GM18861 (cell line): ENCODE data around the gene QKI.
"Not testable (repeated sequence)": the region's sequence is repeated elsewhere in the genome, so short reads cannot be mapped to it uniquely, and the experiment has no call there.

Experiments used
- ATAC-seq: cut with Tn5 transposase; IDR thresholded peaks from one replicate; pipeline ENCODE4 v1.9.1; 2021; ENCODE audit not compliant: unreplicated experiment

Gene QKI

GRCh38 chr6:163572612-163573011, 158.1 kb downstream of the QKI start:
- ATAC-seq = no peak

GRCh38 chr6:163573503-163574179, 159.1 kb downstream of the QKI start:
- ATAC-seq = no peak

GRCh38 chr6:163576114-163576513, 161.6 kb downstream of the QKI start:
- no peak for ATAC-seq

DNA sequence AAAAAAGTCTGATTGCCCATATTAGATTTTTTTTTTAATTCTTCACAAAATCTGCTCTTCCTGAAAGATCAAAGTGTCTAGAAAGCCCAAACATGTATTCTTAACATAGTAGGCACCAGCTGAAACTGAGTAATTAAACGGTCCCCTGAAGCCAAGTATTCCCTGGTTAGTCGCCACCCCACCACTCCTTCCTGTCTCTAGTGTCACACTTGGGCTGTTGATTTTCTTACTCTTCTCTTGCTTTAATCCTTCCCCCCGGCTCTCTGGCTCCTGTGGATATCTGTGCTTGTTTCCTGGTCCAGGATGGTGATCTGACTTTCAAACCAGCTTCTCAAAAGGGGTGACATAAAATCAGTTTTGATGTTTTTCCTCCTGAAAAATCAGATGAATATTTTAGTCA, 162.9 kb downstream of the QKI start:
- ATAC-seq = no peak

GRCh38 chr6:163579111-163579879, 164.8 kb downstream of the QKI start:
- no peak for ATAC-seq

DNA sequence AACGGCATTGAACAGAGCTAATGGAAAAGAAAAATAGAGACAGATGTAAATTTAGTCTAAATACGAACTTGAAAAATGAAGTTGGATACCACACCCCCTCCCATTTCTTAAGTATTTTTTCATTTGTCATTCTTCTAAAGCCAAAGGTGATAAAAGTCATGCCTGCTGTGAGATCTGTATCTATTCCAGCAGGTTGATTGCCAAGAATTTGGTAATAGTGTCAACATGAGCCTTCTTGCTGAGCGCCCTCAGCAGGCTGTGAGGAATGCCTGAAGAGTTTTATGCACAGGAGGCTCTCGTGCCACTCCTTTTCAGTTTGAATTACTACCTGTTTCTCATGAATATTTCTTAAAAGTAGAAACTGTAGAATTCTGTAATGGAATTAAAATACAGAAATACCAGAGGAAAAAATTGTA, 165.4 kb downstream of the QKI start:
- no peak for ATAC-seq

- no peak for ATAC-seq
These were observed 166.0 kb downstream of the QKI start for GRCh38 chr6:163580311-163581030.

DNA sequence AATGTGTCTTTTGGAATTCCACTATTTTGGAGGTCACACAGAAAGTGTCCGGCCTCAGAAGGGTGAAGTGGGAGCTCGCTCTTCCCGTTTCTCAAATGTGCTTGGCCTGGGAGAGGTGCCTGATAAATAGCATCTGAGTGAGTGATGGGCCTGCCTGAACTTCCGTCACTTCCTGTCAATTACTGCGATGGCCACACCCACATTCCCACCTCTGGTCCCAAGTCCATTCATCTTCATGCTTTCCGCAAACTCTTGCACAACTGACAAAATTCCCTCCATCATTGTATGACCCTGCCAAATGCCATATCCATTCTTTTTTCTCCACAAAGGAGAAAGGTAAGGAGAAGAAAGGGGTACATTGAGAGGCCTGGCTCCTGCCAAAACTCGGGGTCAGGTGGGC, 169.0 kb downstream of the QKI start:
- ATAC-seq = no peak

DNA sequence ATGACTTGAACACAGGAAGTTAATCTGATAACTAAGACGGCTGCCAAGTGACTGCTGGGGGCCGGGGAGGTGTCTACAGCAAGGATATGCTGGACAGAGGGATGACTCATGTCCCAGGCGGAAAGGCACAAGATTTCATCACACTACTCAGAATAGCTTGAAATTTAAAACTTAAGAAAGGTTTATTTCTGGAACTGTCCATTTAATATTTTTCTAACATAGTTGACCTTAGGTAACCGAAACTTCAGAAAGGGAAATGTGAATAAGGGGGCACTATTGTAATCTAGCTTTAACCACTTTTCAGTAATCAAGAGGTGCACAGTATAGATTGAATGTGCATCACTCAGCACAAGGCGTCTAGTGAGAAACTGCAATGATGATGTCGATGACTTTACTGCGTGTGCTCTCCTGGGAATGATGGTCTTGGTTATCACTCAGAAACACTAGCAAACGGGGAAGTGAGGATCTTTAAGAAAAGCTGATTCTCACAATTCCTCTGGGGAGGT, 171.5 kb downstream of the QKI start:
- no peak for ATAC-seq

DNA sequence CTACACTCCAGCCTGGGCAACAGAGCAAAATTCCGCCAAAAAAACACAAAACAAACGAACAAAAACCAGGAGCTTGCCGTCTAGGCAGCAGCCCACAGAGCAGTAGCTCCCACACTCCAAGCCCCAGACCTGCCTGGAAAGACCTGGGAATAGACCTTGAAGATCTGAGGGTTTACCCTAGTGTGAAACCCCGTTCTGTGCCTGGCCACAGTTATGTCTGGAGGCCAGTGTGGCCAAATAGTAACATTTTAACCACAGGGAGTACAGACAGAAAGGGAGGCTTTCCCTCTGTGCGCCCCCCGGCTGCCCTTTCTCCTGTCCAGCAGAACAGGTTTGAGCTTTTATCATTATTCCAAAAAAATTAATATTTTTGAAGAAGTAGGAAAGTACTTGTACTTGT, 172.4 kb downstream of the QKI start:
- ATAC-seq = no peak

DNA sequence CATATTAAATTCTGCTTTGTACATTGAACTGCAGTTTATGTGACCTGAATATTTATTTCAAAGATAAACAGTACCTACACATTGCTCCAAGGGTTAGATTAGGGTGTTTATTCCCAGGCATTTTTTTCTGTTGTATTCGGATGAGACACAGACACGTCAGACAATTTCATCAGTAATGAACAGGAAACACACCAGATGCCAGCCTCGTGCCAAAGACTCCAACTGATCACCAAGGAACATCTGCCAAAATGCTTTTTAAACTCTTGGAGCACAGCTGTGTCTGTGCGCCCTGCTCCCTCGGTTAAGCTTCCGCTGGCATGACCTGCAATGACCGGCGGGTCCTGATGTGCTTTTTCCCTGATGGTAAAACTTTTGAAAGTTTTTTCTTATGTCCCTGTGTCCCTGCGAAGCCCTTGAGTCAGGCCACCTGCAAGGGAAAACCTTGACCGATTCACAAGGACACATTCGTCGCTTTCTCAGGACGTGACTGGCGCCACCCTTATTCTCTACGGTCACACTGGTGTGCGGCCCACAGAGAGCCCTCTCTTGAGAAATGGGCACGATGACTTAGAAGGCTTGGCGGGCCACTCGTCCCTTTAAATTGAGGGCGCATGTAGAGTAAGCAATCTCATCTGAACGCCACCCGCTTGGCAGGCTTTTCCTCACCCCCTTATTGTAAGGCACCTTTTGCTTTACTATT, 173.9 kb downstream of the QKI start:
- no peak for ATAC-seq

GRCh38 chr6:163589387-163589786, 174.9 kb downstream of the QKI start:
- no peak for ATAC-seq

GRCh38 chr6:163590132-163590531, 175.6 kb downstream of the QKI start:
- not testable (repeated sequence) for ATAC-seq

DNA sequence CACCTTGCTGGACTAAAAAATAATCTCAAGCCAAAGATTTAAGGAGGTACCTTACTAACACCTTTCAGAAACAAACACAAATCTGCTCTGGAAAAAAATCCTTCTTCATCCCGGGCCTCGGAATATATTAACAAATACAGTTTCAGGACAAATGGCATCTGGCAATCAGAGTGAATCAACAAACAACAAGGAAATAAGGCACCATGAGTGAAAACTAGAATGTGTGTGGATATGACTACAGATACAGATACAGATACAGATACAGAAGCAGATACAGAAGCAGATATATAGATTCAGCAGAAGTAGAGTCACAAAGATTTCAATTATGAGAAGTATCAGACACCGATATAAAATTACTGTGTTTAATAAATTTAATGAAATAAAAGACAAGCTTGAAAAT, 178.4 kb downstream of the QKI start:
- ATAC-seq = no peak

DNA sequence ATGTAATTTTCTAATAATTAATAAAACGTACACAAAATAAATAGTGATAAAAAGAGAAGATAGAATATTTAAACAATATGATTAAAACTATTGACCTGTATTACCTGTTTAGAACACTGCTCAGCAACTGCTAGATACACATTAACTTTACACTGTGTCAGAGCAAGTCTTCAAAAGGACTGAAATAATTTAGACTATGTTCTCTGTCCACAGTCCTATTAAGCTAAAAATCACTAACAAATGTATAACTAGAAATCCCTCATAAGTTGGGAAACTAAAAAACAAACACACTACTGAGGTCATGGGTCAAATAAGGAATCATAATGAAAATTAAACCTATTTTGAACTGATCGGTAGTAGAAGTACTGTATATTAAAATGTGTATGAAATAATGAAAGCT, 181.7 kb downstream of the QKI start:
- no peak for ATAC-seq

- ATAC-seq = no peak
These were observed 184.6 kb downstream of the QKI start for GRCh38 chr6:163599136-163599535.

DNA sequence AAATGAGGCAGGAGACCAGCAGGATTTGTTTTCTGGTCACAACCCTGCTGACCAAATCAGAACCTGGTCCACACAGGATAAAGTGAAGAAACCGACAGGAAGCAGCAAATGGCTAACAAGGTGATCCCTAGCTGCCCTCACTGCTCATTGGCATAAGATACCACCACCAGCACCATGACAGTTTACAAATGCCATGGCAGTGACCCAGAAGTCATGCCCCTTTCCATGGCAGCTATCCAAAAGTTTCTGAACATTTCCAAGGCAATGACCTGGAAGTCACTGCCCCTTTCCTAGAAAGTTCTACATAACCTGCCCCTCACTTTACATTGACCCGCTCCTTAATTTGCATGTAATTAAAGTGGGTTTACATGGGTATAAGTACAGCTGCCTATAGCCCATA, 185.2 kb downstream of the QKI start:
- no peak for ATAC-seq

DNA sequence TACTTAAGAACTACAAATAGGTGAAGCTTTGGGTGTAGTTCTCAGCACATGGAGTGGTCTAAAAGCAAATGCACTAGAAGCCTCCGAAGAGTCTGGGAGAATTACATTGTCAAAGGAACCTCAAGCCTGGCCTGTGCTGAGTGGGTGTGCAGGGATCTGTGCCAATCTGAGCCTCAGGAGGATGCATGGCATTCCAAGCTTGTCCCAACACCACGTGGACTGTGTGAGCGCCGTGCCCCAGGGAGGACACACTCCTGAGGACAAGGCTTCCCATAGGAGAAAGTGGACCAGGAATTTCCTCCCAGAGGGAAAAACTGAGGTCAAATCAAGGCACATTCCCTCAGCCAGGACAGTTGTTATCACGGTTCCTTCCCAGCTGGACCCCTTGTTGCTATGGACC, 185.8 kb downstream of the QKI start:
- ATAC-seq = no peak

GRCh38 chr6:163600781-163601180, 186.3 kb downstream of the QKI start:
- ATAC-seq = no peak

GRCh38 chr6:163602851-163603250, 188.3 kb downstream of the QKI start:
- ATAC-seq = no peak

- ATAC-seq = no peak
These were observed 188.9 kb downstream of the QKI start for GRCh38 chr6:163603395-163603794.
